HepG2 (cell line): ENCODE results near the gene BACE1-AS. TPM values are rescaled to one million over a fixed set of nuclear protein-coding genes. Genes with fewer than 3 reads are reported as not detected.

Experiments
- AFF4 ChIP-seq: sonication (generic); formaldehyde crosslinking; IDR thresholded peaks from 2 replicates; pipeline ENCODE4 v1.4.0; 2020; ENCODE audit warnings: missing genetic modification reagents
- ATF7-NPFF ChIP-seq: sonication (generic); formaldehyde crosslinking; IDR thresholded peaks from 2 replicates; pipeline ENCODE4 v1.8.1; 2023; ENCODE audit warnings: mild to moderate bottlenecking, low read depth, missing genetic modification reagents, moderate library complexity
- FOSL2 ChIP-seq: sonication (generic); formaldehyde crosslinking; IDR thresholded peaks from 2 replicates; pipeline ENCODE4 v1.4.0; 2020; ENCODE audit warnings: missing genetic modification reagents
- HNRNPH1 ChIP-seq: fragments of 200-400 bp; formaldehyde crosslinking; optimal IDR thresholded peaks from 2 replicates; pipeline ENCODE3; 2017; ENCODE audit warnings: mild to moderate bottlenecking, low read depth, low read length
- KDM4B ChIP-seq: sonication (generic); formaldehyde crosslinking; IDR thresholded peaks from 2 replicates; pipeline ENCODE4 v1.4.0; 2020; ENCODE audit warnings: missing genetic modification reagents
- KDM5A ChIP-seq: fragments of 200-600 bp; sonication (generic); IDR thresholded peaks from 2 replicates; pipeline ENCODE4 v1.7.0; 2018; ENCODE audit warnings: antibody characterized with exemption, mild to moderate bottlenecking, low read length, borderline replicate concordance
- KDM6A ChIP-seq: IDR thresholded peaks from 2 replicates; pipeline ENCODE4 v1.6.1; 2016; ENCODE audit warnings: low read depth
- MIER2 ChIP-seq: IDR thresholded peaks from 2 replicates; pipeline ENCODE4 v1.6.1; 2016; ENCODE audit warnings: missing biosample characterization, missing genetic modification reagents
- NONO ChIP-seq, 2 experiments: fragments of 450-650 bp in 1 of 2; sonication (generic) in 1 of 2; formaldehyde crosslinking in 1 of 2; IDR thresholded peaks in 1 of 2; conservative IDR thresholded peaks in 1 of 2; 2 replicates each; pipeline versions ENCODE4 v1.6.1 to v1.8.0; 2017 to 2022; ENCODE audit warnings: mild to moderate bottlenecking in 1 of 2, missing genetic modification reagents in 1 of 2, moderate library complexity in 1 of 2
- NR2F1 ChIP-seq, 2 experiments: fragments of 450-650 bp in 1 of 2; formaldehyde crosslinking in 1 of 2; IDR thresholded peaks; 2 replicates each; pipeline versions ENCODE4 v1.5.0 to v1.6.1; 2016 to 2020; ENCODE audit warnings: mild to moderate bottlenecking in 1 of 2, missing compliant biosample characterization in 1 of 2, missing genetic modification reagents in 1 of 2, moderate library complexity in 1 of 2
- RELA ChIP-seq: sonication (generic); formaldehyde crosslinking; IDR thresholded peaks from 2 replicates; pipeline ENCODE4 v1.4.0; 2020; ENCODE audit warnings: missing genetic modification reagents
- SAP130 ChIP-seq: IDR thresholded peaks from 2 replicates; pipeline ENCODE4 v1.6.1; 2016; ENCODE audit warnings: low read depth
- U2AF2 ChIP-seq: fragments of 200-400 bp; formaldehyde crosslinking; IDR thresholded peaks from 2 replicates; pipeline ENCODE4 v1.6.1; 2017; ENCODE audit warnings: low read depth, mild to moderate bottlenecking, low read length
- ZC3H13 ChIP-seq: sonication (generic); formaldehyde crosslinking; IDR thresholded peaks from 2 replicates; pipeline ENCODE4 v1.8.1; 2023; ENCODE audit warnings: mild to moderate bottlenecking, missing genetic modification reagents, moderate library complexity
- ZFP62 ChIP-seq: sonication (generic); formaldehyde crosslinking; IDR thresholded peaks from 2 replicates; pipeline ENCODE4 v1.4.0; 2020; ENCODE audit warnings: missing genetic modification reagents
- ZNF205 ChIP-seq: IDR thresholded peaks from 2 replicates; pipeline ENCODE4 v1.6.1; 2018; ENCODE audit warnings: missing biosample characterization, missing genetic modification reagents
- ZNF296 ChIP-seq: sonication (generic); formaldehyde crosslinking; conservative IDR thresholded peaks from 2 replicates; pipeline ENCODE4 v1.5.0; 2020; ENCODE audit warnings: mild to moderate bottlenecking, missing genetic modification reagents
- ZNF432 ChIP-seq: sonication (generic); formaldehyde crosslinking; IDR thresholded peaks from 2 replicates; pipeline ENCODE4 v1.5.0; 2020; ENCODE audit warnings: missing genetic modification reagents, mild to moderate bottlenecking, borderline replicate concordance
- ZNF530 ChIP-seq: sonication (generic); formaldehyde crosslinking; IDR thresholded peaks from 2 replicates; pipeline ENCODE4 v1.5.0; 2020; ENCODE audit warnings: low read depth, mild to moderate bottlenecking, missing genetic modification reagents
- ZNF543 ChIP-seq: sonication (generic); formaldehyde crosslinking; IDR thresholded peaks from 2 replicates; pipeline ENCODE4 v1.4.0; 2020; ENCODE audit warnings: mild to moderate bottlenecking, missing genetic modification reagents
- ZNF549 ChIP-seq: sonication (generic); formaldehyde crosslinking; IDR thresholded peaks from 2 replicates; pipeline ENCODE4 v1.5.0; 2020; ENCODE audit warnings: missing genetic modification reagents
- ZNF678 ChIP-seq: sonication (generic); formaldehyde crosslinking; IDR thresholded peaks from 2 replicates; pipeline ENCODE4 v1.4.0; 2020; ENCODE audit warnings: mild to moderate bottlenecking, missing genetic modification reagents
- ZNF792 ChIP-seq: IDR thresholded peaks from 2 replicates; pipeline ENCODE4 v1.6.1; 2016
- polyA plus RNA-seq, 8 experiments: library from polyadenylated mRNA; depleted of rRNA in 3 of 8; stranded (reverse) in 7 of 8; unstranded in 1 of 8; fragments of >200 nt; fragmentation: Illumina TruSeq in 4 of 8; extraction: Trizol in 4 of 8; gene quantifications; 2 replicates each; pipeline versions ENCODE4 v1.2.1 to v1.2.3, GENCODE V29; 2011 to 2016; ENCODE audit warnings: low read depth in 4 of 8, missing spikeins in 1 of 8, mixed read lengths in 1 of 8; ENCODE audit not compliant: insufficient read depth in 1 of 8
- total RNA-seq, 5 experiments: library from RNA; depleted of rRNA; stranded (reverse); fragments of >200 nt; fragmentation: Illumina TruSeq; extraction: Trizol; gene quantifications; 2 replicates each; pipeline ENCODE4 v1.2.3, GENCODE V29; 2016; ENCODE audit warnings: low read depth in 1 of 5
- TF ChIP-seq, protein P1 (sequence below): sonication (generic); formaldehyde crosslinking; IDR thresholded peaks from 2 replicates; pipeline ENCODE4 v1.4.0; 2020; ENCODE audit warnings: missing genetic modification reagents
- TF ChIP-seq, protein P2 (sequence below): sonication (generic); formaldehyde crosslinking; IDR thresholded peaks from 2 replicates; pipeline ENCODE4 v1.5.0; 2020; ENCODE audit warnings: missing genetic modification reagents
- TF ChIP-seq, protein P3 (sequence below): sonication (generic); formaldehyde crosslinking; IDR thresholded peaks from 2 replicates; pipeline ENCODE4 v1.4.0; 2020; ENCODE audit warnings: missing genetic modification reagents

Gene BACE1-AS
- total and polyA plus RNA-seq, 2 of the 13 experiments (the other 11 are each of a cell fraction or from before 2014, with no cell fraction given), result 2.0 to 3.9 TPM

- TF ChIP-seq, protein P1, sequence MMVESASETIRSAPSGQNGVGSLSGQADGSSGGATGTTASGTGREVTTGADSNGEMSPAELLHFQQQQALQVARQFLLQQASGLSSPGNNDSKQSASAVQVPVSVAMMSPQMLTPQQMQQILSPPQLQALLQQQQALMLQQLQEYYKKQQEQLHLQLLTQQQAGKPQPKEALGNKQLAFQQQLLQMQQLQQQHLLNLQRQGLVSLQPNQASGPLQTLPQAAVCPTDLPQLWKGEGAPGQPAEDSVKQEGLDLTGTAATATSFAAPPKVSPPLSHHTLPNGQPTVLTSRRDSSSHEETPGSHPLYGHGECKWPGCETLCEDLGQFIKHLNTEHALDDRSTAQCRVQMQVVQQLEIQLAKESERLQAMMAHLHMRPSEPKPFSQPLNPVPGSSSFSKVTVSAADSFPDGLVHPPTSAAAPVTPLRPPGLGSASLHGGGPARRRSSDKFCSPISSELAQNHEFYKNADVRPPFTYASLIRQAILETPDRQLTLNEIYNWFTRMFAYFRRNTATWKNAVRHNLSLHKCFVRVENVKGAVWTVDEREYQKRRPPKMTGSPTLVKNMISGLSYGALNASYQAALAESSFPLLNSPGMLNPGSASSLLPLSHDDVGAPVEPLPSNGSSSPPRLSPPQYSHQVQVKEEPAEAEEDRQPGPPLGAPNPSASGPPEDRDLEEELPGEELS, result 0 out of 2 replicates have a peak, but pooled peaks have one; percentile 40
- peak in 1 of 2 experiments; percentile 82; a peak in 2 of 4 replicates for TF ChIP-seq NR2F1 (CRISPR knock-in tag; IDR thresholded peaks at IDR 0.05)
- no peak for TF ChIP-seq AFF4
- no peak for TF ChIP-seq ZNF678 (CRISPR knock-in tag)
- TF ChIP-seq, protein P2, sequence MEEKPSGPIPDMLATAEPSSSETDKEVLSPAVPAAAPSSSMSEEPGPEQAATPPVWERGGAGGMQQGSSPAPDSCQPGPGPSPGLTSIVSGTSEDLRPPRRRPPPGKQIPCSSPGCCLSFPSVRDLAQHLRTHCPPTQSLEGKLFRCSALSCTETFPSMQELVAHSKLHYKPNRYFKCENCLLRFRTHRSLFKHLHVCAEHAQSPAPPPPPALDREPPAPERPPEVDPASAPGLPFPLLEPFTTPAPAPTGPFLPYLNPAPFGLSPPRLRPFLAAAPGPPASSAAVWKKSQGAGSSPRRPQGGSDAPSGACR (CRISPR knock-in tag), result no peak
- TF ChIP-seq MIER2 (CRISPR knock-in tag), result no peak
- TF ChIP-seq ZNF549 (CRISPR knock-in tag), result no peak
- no peak for TF ChIP-seq ZNF543 (CRISPR knock-in tag)
- TF ChIP-seq, protein P3, sequence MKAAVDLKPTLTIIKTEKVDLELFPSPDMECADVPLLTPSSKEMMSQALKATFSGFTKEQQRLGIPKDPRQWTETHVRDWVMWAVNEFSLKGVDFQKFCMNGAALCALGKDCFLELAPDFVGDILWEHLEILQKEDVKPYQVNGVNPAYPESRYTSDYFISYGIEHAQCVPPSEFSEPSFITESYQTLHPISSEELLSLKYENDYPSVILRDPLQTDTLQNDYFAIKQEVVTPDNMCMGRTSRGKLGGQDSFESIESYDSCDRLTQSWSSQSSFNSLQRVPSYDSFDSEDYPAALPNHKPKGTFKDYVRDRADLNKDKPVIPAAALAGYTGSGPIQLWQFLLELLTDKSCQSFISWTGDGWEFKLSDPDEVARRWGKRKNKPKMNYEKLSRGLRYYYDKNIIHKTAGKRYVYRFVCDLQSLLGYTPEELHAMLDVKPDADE (CRISPR knock-in tag), result no peak
- no peak for TF ChIP-seq FOSL2 (CRISPR knock-in tag)
- TF ChIP-seq HNRNPH1, result no peak
- TF ChIP-seq KDM4B (CRISPR knock-in tag), result no peak
- TF ChIP-seq ZNF205, result no peak
- no peak for TF ChIP-seq ZNF296 (CRISPR knock-in tag)
- no peak for TF ChIP-seq ZNF432 (CRISPR knock-in tag)
- TF ChIP-seq RELA (CRISPR knock-in tag), result no peak
- no peak for TF ChIP-seq ATF7-NPFF (CRISPR knock-in tag)
- no peak for TF ChIP-seq KDM6A (CRISPR knock-in tag)
- no peak for TF ChIP-seq KDM5A
- no peak for TF ChIP-seq ZC3H13 (CRISPR knock-in tag)
- TF ChIP-seq NONO (IDR thresholded peaks at IDR 0.05), result no peak
- peak; percentile 70; the same call in 1 of the 2 replicates for TF ChIP-seq NONO (CRISPR knock-in tag; conservative IDR thresholded peaks at IDR 0.05)
- TF ChIP-seq ZFP62 (CRISPR knock-in tag), result no peak
- TF ChIP-seq U2AF2, result no peak
- no peak for TF ChIP-seq ZNF530
- TF ChIP-seq SAP130 (CRISPR knock-in tag), result 0 out of 2 replicates have a peak, but pooled peaks have one; percentile 34
- TF ChIP-seq ZNF792, result no peak
These were observed 12.0 kb downstream of the BACE1-AS start (continued) for GRCh38 chr11:117303101-117303500.
